Activated naive CD8-positive, alpha-beta T cell treated with anti-CD3 and anti-CD28 coated beads, Interleukin-2, amount 50 U/mL, for 24 hours (primary cell): ENCODE results near the gene FARP1.

Source experiments
- ATAC-seq: fragments of 150-1000 bp; cut with Tn5 transposase; one replicate; pipeline ENCODE4 v1.10.0; 2021
- DNase-seq: peaks from one replicate; pipeline ENCODE4 v3.0.0; 2021
- H3K27ac Mint-ChIP-seq: one replicate; pipeline ENCODE4 v1.8.0; 2021; ENCODE audit warnings: mild to moderate bottlenecking, mixed read lengths
- H3K27me3 Mint-ChIP-seq: one replicate; pipeline ENCODE4 v1.8.0; 2021; ENCODE audit warnings: mixed read lengths
- H3K36me3 Mint-ChIP-seq: one replicate; pipeline ENCODE4 v1.8.0; 2021; ENCODE audit warnings: low read depth, mixed read lengths
- H3K4me1 Mint-ChIP-seq: one replicate; pipeline ENCODE4 v1.8.0; 2021; ENCODE audit warnings: mixed read lengths
- H3K4me3 Mint-ChIP-seq: one replicate; pipeline ENCODE4 v1.8.0; 2021; ENCODE audit warnings: mild to moderate bottlenecking, moderate library complexity, mixed read lengths
- H3K9me3 Mint-ChIP-seq: one replicate; pipeline ENCODE4 v1.8.0; 2021; ENCODE audit warnings: mixed read lengths

Gene FARP1

DNA sequence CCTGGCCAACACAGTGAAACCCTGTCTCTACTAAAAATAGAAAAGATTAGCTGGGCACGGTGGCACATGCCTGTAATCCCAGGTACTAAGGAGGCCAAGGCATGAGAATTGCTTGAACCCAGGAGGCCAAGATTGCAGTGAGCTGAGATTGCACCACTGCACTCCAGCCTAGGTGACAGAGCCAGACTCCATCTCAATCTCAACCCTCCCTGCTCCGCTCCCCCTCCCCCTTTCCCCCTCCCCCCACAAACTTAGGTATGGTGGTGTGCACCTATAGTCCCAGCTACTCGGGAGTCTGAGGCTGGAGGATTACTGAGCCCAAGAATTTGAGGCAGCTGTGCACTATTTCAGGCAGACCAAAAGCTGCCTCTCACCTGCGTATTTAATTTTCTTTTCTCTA, 55.8 kb downstream of the FARP1 start:
- ATAC-seq: no peak
- peaks cover 2% of the 10 kb centered on the region for H3K27me3 Mint-ChIP-seq
- H3K9me3 Mint-ChIP-seq: no peaks in the 10 kb centered on the region
- no peak for DNase-seq
- H3K4me1 Mint-ChIP-seq: no peaks in the 10 kb centered on the region
- H3K36me3 Mint-ChIP-seq: no peaks in the 10 kb centered on the region
- no peak overlapping the region for H3K27ac Mint-ChIP-seq
- H3K4me3 Mint-ChIP-seq: no peak overlapping the region

DNA sequence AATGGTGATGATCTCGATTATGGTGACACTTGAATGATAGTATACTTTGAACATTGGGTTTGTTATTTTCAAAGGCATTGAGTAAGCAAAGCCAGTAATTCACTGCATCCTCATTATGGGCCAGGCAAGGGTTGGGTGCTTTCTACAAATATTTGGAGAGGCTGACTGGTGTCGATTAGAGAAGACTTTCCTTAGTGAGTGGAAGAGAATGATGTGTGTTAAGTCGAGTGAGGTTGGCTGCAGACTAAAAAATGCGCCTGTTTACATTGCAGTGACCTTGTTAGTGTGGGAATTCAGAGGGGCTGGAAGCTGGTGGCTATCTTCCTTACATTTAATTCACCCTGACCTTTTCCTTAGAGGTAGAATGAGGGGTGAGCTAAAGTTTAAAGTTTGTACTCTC, 56.6 kb downstream of the FARP1 start:
- no peak for ATAC-seq
- Mint-ChIP-seq H3K27ac (no peak overlapping the region), H3K4me3 (no peak overlapping the region), H3K36me3 (no peaks in the 10 kb centered on the region), H3K4me1 (no peaks in the 10 kb centered on the region), H3K9me3 (no peaks in the 10 kb centered on the region), H3K27me3 (peaks cover 2% of the 10 kb centered on the region)
- DNase-seq: no peak

DNA sequence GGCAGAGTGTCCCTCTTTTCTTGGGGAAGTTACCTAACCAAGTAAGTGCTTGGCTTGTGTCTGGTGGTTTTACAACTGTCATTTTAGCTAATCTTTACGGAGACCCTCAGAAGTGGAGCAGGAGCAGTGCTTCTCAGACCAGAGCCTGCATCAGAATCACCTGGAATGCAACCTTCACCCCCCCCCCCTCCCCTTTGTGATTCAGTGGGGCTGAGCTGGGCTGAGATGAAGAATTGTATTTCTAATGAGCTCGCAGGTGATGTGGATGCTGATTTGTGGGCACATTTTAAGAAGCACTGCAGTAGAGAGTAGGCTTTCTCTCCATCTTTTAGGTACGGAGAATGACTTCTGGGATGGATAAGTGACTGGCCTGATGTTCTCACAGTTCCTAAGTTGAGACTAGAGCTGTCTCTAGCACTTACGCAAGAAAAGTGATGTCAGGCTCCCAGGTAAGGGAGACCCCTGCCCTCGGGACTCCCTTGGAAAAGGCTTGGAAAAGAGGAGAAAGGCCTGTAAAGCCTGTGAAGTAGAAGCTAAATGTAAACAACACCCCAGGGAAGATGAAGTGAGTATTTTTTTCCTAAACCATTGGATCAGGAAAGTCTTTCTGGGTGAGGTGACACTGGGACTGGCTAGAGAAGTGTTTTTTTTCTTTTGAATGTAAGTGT, 57.5 kb downstream of the FARP1 start:
- no peak overlapping the region for H3K4me3 Mint-ChIP-seq
- H3K4me1 Mint-ChIP-seq: no peaks in the 10 kb centered on the region
- no peak overlapping the region for H3K27ac Mint-ChIP-seq
- no peak for DNase-seq
- ATAC-seq: no peak
- peaks cover 4% of the 10 kb centered on the region for H3K9me3 Mint-ChIP-seq
- H3K36me3 Mint-ChIP-seq: no peaks in the 10 kb centered on the region
- H3K27me3 Mint-ChIP-seq: peaks cover 2% of the 10 kb centered on the region

DNA sequence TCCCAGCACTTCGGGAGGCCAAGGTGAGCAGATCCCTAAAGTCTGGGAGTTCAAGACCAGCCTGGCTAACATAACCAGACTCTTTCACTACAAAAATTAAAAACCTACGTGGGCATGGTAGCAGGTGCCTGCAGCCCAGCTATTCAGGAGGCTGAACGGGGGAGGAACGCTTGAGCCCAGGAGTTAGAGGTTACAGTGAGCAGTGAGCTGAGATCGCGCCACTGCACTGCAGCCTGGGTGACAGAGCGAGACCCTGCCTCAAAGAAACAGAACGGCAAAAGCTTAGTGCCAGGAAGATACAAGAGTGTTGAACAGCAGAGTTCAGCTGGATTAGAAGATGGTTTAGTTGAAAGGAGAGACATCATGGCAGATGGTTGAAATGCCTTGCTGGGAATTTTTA, 58.3 kb downstream of the FARP1 start:
- H3K27me3 Mint-ChIP-seq: peaks cover 5% of the 10 kb centered on the region
- no peaks in the 10 kb centered on the region for H3K4me1 Mint-ChIP-seq
- H3K36me3 Mint-ChIP-seq: no peaks in the 10 kb centered on the region
- peaks cover 10% of the 10 kb centered on the region for H3K9me3 Mint-ChIP-seq
- no peak overlapping the region for H3K4me3 Mint-ChIP-seq
- DNase-seq (no peak), ATAC-seq (no peak)
- H3K27ac Mint-ChIP-seq: no peak overlapping the region

DNA sequence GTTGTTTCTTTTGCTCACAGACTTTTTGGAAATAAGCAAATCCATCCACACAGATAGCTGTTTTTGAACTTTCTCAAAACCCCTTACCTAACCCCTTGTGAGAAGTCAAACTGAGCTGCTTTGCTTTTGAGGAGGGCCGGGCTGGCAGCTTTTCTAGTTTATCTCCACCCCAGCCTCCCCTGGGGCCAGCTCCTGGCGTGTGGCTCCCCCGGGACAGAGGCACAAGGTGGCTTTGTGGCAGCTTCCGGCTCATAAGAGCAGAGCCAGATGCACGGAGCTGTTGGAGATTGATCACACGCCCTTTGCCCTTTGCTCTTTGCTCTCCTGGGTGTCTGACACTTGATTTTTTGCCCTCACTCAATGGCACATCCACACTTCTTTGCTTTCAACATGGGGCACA, 59.1 kb downstream of the FARP1 start:
- no peaks in the 10 kb centered on the region for H3K36me3 Mint-ChIP-seq
- H3K4me3 Mint-ChIP-seq: no peak overlapping the region
- no peak for DNase-seq
- H3K4me1 Mint-ChIP-seq: no peaks in the 10 kb centered on the region
- H3K9me3 Mint-ChIP-seq: peaks cover 18% of the 10 kb centered on the region
- no peak overlapping the region for H3K27ac Mint-ChIP-seq
- no peak for ATAC-seq
- H3K27me3 Mint-ChIP-seq: peaks cover 5% of the 10 kb centered on the region

DNA sequence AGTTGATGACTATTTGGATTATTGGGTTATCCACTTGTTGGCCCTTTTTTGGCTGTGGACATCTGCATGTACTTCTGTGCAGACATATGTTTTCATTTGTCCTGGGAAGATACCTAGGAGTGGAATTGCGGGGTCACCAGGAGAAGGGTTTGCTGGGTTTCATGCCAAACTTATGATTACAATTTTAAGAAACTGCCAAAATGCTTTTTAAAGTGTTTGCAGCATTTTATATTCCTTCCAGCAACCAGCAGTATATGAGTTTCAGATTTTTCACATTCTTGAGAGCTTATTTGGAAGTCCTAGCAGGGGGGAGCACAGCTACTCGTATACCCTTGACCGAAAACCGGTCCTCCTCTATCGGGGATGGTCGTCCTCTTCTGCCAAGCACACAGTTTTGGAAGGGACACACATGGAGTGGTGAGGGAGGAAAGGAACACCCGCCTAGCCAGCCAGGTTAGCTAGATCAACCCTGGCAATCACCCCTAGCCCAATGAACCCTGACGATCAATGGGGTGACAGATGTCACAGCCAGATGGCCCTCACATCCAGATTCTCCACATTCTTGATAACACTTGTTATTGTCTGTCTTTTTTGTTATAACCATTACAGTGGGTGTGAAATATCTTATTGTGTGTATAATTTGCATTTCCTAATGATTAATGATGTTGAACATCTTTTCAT, 60.9 kb downstream of the FARP1 start:
- Mint-ChIP-seq H3K4me3 (no peak overlapping the region), H3K9me3 (peaks cover 21% of the 10 kb centered on the region), H3K27me3 (peaks cover 5% of the 10 kb centered on the region), H3K4me1 (no peaks in the 10 kb centered on the region), H3K27ac (no peak overlapping the region), H3K36me3 (no peaks in the 10 kb centered on the region)
- DNase-seq (no peak), ATAC-seq (no peak)

DNA sequence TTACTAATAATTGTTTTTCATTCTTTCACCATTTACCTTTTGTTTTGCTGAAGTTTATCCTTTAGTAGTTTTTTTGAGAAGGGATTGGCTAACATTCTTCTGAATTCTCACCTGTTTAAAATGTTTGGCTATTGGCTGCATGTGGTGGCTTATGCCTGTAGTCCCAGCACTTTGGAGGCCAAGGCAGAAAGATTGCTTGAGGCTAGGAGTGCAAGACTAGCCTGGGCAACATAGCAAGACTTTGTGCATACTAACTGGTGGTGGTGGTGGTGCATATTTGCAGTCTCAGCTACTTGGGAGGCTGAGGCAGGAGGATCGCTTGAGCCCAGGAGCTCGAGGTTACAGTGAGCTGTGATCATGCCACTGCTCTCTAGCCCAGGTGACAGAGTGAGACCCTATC, 61.7 kb downstream of the FARP1 start:
- no peaks in the 10 kb centered on the region for H3K4me1 Mint-ChIP-seq
- H3K36me3 Mint-ChIP-seq: no peaks in the 10 kb centered on the region
- H3K27me3 Mint-ChIP-seq: peaks cover 5% of the 10 kb centered on the region

DNA sequence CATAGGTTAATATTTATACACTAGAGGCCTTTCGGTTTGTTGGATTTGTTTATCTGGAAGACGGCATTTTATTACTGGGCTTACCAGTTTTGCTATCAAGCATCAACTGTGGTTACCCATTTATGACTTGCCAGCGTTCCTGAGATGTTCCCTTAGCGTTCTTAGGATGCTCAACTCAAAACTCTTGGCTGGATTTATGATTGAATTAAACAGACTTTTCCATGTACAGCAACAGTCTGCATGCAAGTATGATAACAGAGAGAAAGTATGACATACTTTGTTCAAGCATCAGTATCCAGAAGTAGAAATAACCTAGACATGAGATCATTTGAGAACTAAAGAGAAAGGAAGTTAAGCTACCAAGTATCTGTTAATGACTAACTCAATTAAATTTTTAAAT, 64.1 kb downstream of the FARP1 start:
- peaks cover 6% of the 10 kb centered on the region for H3K27me3 Mint-ChIP-seq
- H3K4me1 Mint-ChIP-seq: no peaks in the 10 kb centered on the region
- no peak overlapping the region for H3K27ac Mint-ChIP-seq
- no peaks in the 10 kb centered on the region for H3K36me3 Mint-ChIP-seq
- DNase-seq (no peak), ATAC-seq (no peak)
- no peak overlapping the region for H3K4me3 Mint-ChIP-seq
- peaks cover 21% of the 10 kb centered on the region for H3K9me3 Mint-ChIP-seq

More for the DNA sequence above, 61.7 kb downstream of the FARP1 start:
- no peak for ATAC-seq
- Mint-ChIP-seq H3K9me3 (peaks cover 21% of the 10 kb centered on the region), H3K4me3 (no peak overlapping the region), H3K27ac (no peak overlapping the region)
- no peak for DNase-seq

DNA sequence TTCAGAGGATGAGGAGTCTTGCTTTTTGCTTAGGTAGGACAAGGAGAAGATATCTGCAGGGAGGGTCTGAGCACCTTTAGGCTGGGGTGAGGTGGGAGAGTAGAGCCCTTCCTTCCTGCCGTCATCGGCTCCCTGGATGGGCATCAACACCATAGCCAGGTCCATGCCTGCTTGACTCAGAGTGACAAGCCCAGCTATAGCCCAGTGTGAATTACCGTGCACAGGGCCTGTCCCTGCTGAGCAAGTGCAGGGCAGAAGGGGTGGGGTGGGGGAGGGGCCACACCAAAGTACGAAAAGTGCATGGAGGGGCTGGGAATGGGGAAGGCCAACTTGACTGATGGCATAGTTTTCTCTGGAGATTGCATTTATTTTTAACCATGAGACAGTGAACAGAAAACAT, 64.5 kb downstream of the FARP1 start:
- no peak for ATAC-seq
- no peak overlapping the region for H3K27ac Mint-ChIP-seq
- H3K4me3 Mint-ChIP-seq: no peak overlapping the region
- H3K4me1 Mint-ChIP-seq: no peaks in the 10 kb centered on the region
- DNase-seq: no peak
- H3K9me3 Mint-ChIP-seq: peaks cover 21% of the 10 kb centered on the region
- H3K27me3 Mint-ChIP-seq: peaks cover 6% of the 10 kb centered on the region
- H3K36me3 Mint-ChIP-seq: no peaks in the 10 kb centered on the region

DNA sequence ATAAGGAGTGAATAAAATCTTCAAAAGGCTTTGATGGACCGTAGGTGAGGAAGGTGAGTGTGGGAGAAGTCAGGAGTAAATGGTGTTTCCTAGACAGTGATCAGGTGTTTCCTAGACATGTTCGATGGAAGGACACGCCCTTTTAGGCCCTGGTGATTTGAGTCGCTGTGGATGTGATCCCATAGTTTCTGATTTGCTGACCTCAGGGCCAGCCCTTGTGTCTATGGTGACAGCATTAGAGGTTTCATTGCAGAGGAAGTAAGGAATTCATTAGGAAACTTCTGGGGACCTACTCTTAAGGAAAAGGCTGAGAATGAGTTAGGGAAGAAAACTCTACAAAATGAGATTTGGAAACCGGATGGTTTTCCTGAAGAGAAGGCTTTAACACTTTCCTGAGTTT, 65.7 kb downstream of the FARP1 start:
- DNase-seq (no peak), ATAC-seq (no peak)
- Mint-ChIP-seq H3K27ac (no peak overlapping the region), H3K4me1 (no peaks in the 10 kb centered on the region), H3K4me3 (no peak overlapping the region), H3K9me3 (peaks cover 21% of the 10 kb centered on the region), H3K36me3 (no peaks in the 10 kb centered on the region), H3K27me3 (peaks cover 4% of the 10 kb centered on the region)

DNA sequence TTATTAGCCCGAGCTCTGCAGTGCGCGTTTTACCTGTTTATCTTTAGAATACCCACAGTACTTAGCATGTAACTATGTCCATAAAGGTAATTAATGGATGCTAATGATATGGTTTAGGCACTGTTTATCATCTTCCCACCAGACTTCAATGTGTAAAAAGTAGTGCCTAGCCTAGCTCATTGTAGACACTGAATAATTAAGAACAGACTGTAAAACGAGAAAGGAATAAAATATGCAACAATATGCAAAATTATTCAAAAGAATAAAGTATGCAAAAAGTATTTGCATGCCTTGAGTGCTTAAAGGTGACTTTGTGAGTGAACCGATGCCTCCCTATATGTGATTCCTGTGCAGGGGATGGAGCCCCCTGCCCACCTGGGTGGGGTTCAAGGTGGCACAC, 69.9 kb downstream of the FARP1 start:
- H3K36me3 Mint-ChIP-seq: no peaks in the 10 kb centered on the region
- DNase-seq (no peak), ATAC-seq (no peak)
- H3K27ac Mint-ChIP-seq: no peak overlapping the region
- no peaks in the 10 kb centered on the region for H3K9me3 Mint-ChIP-seq
- no peaks in the 10 kb centered on the region for H3K4me1 Mint-ChIP-seq
- H3K27me3 Mint-ChIP-seq: peaks cover 1% of the 10 kb centered on the region
- no peak overlapping the region for H3K4me3 Mint-ChIP-seq

DNA sequence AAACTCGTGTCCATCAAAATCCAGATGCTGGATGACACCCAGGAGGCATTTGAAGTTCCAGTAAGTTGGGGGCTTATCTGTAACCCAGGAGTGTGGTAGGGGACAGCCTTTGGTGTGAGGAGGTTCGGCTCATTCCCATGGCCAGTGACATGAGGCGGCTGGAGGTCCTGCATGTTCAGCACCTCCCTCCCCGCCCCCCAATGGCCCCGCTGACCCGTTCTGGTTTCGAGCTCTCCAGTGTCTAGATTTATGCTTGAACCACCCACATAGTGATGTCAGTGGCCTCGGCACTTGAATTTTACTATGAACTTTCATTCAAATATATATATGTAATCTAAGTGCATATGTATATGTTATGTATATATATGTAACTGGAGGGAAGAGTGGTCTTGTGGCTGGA, 70.5 kb downstream of the FARP1 start:
- ATAC-seq (no peak), DNase-seq (no peak)
- no peak overlapping the region for H3K27ac Mint-ChIP-seq
- H3K4me1 Mint-ChIP-seq: no peaks in the 10 kb centered on the region
- peaks cover 1% of the 10 kb centered on the region for H3K27me3 Mint-ChIP-seq
- H3K9me3 Mint-ChIP-seq: no peaks in the 10 kb centered on the region
- H3K4me3 Mint-ChIP-seq: no peak overlapping the region
- H3K36me3 Mint-ChIP-seq: no peaks in the 10 kb centered on the region

DNA sequence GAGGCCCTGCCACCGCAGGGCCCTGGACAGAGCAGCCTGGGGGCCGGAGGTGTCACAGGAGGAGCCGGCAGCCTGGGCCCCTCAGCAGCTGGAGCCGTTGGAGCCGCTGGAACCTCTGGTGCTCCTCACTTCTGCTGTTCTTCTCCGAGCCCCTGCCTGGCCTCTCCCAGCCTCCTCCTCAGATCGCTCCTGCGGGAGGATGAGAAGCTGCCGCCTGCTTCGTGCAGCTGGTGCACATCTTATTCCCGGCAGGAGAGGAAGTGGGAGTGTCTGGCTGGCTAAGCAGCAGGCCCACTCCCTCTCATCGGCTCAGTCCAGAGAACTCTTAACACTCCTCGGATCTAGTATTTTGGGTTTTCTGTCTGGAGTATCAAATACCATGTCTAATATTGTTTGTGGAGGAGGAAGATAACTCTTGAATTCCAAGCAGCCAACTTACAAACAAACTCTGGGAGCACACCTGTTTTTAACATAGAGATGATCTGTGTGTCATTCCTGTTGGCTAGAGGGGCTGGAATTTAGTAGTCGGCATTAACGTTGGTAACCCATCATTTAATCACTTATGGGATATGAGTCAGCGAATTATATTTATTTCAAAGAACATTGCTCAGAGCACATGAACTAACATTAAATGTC, 71.2 kb downstream of the FARP1 start:
- DNase-seq: no peak
- Mint-ChIP-seq H3K27ac (no peak overlapping the region), H3K27me3 (peaks cover 1% of the 10 kb centered on the region), H3K36me3 (no peaks in the 10 kb centered on the region), H3K9me3 (no peaks in the 10 kb centered on the region), H3K4me3 (no peak overlapping the region), H3K4me1 (no peaks in the 10 kb centered on the region)
- ATAC-seq: no peak

DNA sequence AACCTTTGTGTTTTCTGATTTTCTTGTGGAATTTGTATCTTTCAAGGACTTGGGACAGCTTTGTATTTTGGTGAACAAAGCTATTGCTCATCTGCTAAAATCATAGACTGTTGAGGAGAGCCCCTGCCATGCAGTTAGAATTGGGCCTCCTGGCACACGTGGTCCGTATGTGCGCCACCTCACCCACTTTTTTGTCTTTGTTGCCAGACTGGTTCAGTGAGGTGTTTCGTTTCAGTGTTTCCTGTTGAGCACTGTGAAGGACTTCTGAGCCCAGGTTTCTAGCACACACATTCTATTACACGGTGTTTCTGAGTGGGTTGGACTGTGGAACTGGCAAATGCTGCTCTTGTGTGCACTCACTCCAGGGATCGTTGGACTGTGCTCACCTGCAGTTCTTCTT, 71.8 kb downstream of the FARP1 start:
- H3K27ac Mint-ChIP-seq: no peak overlapping the region

DNA sequence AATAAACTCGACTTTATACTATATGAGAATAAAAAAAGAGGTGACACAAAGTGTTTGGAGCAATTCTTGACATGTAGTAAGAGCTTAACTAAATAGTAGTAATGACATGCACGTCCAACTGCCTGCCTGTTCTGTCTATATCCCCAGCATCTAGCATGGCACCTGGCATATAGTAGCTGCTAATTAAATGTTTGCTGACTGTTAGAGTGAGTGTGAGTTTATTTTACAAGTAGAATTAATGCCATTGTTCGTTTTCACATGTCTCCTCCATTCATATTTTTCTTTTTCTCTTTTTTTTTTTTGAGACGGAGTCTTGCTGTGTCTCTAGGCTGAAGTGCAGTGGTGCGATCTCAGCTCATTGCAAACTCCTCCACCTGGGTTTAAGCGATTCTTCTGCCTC, 72.6 kb downstream of the FARP1 start:
- Mint-ChIP-seq H3K27ac (no peak overlapping the region), H3K27me3 (peaks cover 1% of the 10 kb centered on the region), H3K4me3 (no peak overlapping the region), H3K9me3 (no peaks in the 10 kb centered on the region), H3K4me1 (no peaks in the 10 kb centered on the region), H3K36me3 (no peaks in the 10 kb centered on the region)
- ATAC-seq (no peak), DNase-seq (no peak)

More for the DNA sequence above, 71.8 kb downstream of the FARP1 start:
- Mint-ChIP-seq H3K36me3 (no peaks in the 10 kb centered on the region), H3K4me3 (no peak overlapping the region), H3K4me1 (no peaks in the 10 kb centered on the region), H3K9me3 (no peaks in the 10 kb centered on the region), H3K27me3 (peaks cover 1% of the 10 kb centered on the region)
- DNase-seq: no peak
- ATAC-seq: no peak
